Tibial artery (tissue), 4 donors: ENCODE data around the gene CNTN6.

Source experiments
- DNase-seq, 2 donors: peaks; one replicate each; pipeline ENCODE4 v3.0.0-alpha.2; 2019
- H3K27ac ChIP-seq, 2 donors: fragments of 200-600 bp; sonication (generic) in 1 of 2; 1 replicate in 1 of 2; 2 replicates in 1 of 2; pipeline ENCODE4 v1.5.1; 2018 to 2019; ENCODE audit warnings: mild to moderate bottlenecking in 1 of 2
- H3K27me3 ChIP-seq, 2 donors: fragments of 200-600 bp; sonication (generic) in 1 of 2; one replicate each; pipeline versions ENCODE4 v1.5.1 to v1.6.0; 2016 to 2019
- H3K36me3 ChIP-seq, 3 donors: fragments of 200-600 bp; sonication (generic) in 2 of 3; one replicate each; pipeline ENCODE4 v1.5.1; 2016 to 2019; ENCODE audit warnings: mild to moderate bottlenecking in 2 of 3
- H3K4me1 ChIP-seq, 4 donors: fragments of 200-600 bp; sonication (generic) in 2 of 4; 1 replicate in 3 of 4; 2 replicates in 1 of 4; pipeline ENCODE4 v1.5.1; 2016 to 2019
- H3K4me3 ChIP-seq, 2 donors: fragments of 200-600 bp; sonication (generic) in 1 of 2; 1 replicate in 1 of 2; 2 replicates in 1 of 2; pipeline ENCODE4 v1.5.1; 2018 to 2019; ENCODE audit warnings: mild to moderate bottlenecking in 2 of 2
- H3K9me3 ChIP-seq, 3 donors: fragments of 200-600 bp; sonication (generic) in 1 of 3; one replicate each; pipeline ENCODE4 v1.5.1; 2016 to 2019
- intact Hi-C: fragments of 100-400 bp; cut with DNase I; formaldehyde crosslinking; loops from one replicate; pipeline ENCODE4 v1.15.0; 2023; ENCODE audit warnings: low total_unique reads
- TF ChIP-seq, protein P1 (sequence below), 2 experiments: fragments of 200-600 bp in 1 of 2; fragments of 450-650 bp in 1 of 2; IDR thresholded peaks; one replicate each; pipeline ENCODE4 v1.5.1; 2017 to 2019; ENCODE audit warnings: antibody characterized with exemption in 2 of 2, mild to moderate bottlenecking in 1 of 2, moderate library complexity in 1 of 2

CNTN6 gene

DNA sequence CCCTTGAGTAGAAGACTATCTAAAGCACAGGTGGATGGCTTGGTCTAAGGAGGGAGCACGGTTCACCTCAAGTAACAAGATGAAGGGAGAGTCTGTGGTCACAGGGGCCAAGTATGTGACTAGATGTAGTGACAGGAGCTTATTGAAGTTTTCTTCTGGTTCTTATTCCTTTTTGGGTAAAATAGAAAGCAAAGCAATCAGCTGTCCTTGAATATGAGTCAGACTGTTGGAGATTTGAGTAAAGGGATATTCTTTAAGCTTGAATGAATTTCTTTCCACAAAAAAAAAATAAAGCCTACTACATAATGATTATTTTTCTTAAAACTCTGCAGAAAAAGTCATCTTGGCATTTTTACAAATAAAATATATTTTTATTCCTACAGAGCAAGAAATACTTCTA is 1.5 kb upstream of the CNTN6 start:
- H3K4me3 ChIP-seq = no peak overlapping the region
- peaks cover 0 to 14% (median 0%) of the 10 kb centered on the region in 4 donors for H3K4me1 ChIP-seq
- no peaks in the 10 kb centered on the region for H3K27me3 ChIP-seq
- no peaks in the 10 kb centered on the region for H3K36me3 ChIP-seq
- H3K27ac ChIP-seq = no peak overlapping the region
- no peaks in the 10 kb centered on the region for H3K9me3 ChIP-seq
- no peak for DNase-seq
- TF ChIP-seq, protein P1, sequence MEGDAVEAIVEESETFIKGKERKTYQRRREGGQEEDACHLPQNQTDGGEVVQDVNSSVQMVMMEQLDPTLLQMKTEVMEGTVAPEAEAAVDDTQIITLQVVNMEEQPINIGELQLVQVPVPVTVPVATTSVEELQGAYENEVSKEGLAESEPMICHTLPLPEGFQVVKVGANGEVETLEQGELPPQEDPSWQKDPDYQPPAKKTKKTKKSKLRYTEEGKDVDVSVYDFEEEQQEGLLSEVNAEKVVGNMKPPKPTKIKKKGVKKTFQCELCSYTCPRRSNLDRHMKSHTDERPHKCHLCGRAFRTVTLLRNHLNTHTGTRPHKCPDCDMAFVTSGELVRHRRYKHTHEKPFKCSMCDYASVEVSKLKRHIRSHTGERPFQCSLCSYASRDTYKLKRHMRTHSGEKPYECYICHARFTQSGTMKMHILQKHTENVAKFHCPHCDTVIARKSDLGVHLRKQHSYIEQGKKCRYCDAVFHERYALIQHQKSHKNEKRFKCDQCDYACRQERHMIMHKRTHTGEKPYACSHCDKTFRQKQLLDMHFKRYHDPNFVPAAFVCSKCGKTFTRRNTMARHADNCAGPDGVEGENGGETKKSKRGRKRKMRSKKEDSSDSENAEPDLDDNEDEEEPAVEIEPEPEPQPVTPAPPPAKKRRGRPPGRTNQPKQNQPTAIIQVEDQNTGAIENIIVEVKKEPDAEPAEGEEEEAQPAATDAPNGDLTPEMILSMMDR (IDR thresholded peaks at IDR 0.05) = no peak
- intact Hi-C loops = no loop called here

DNA sequence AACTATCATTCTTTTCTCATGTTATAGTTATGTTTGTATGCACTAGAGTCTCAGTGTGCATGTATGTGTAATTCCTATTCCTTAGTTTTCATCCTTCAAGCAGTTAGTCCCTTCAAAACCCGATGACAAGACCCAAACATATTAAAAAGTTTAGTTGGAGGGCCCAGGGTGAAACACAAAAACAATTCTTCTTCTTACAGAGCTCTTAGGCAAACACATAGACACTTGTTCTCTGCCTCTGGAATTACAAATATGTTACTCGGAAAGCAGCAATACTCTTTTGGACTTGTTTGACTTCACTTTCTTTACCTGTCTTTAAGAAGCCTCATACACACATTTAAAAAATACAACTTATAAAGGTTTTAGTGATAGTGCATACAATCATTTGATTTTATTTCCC is 763 bp upstream of the CNTN6 start:
- intact Hi-C loops = no loop called here
- TF ChIP-seq, protein P1 (IDR thresholded peaks at IDR 0.05) = no peak
- no peaks in the 10 kb centered on the region for H3K36me3 ChIP-seq
- H3K9me3 ChIP-seq = no peaks in the 10 kb centered on the region
- H3K4me1 ChIP-seq = peaks cover 0 to 13% (median 0%) of the 10 kb centered on the region in 4 donors
- H3K27ac ChIP-seq = no peak overlapping the region
- no peak overlapping the region for H3K4me3 ChIP-seq
- no peaks in the 10 kb centered on the region for H3K27me3 ChIP-seq
- DNase-seq = no peak

DNA sequence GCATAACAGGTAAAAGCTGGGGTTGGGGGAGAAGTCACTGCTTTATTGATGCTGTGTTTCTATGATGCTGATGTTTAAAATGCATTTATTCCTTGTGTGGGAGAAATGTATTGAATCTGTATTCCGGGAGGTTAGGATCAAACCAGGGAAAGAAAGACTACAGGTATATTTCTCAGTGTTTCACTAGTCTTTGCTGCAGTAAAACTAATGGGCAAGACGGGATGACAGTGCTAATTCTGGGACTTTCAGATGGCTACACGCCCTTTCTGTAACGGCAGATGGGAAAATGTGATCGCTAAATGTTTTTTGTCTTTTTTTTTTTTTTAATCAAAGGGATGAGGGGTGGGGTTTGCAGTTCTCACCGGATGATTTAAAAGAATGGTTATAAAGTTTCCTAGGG is 393 bp downstream of the CNTN6 start:
- no peak overlapping the region for H3K27ac ChIP-seq

DNA sequence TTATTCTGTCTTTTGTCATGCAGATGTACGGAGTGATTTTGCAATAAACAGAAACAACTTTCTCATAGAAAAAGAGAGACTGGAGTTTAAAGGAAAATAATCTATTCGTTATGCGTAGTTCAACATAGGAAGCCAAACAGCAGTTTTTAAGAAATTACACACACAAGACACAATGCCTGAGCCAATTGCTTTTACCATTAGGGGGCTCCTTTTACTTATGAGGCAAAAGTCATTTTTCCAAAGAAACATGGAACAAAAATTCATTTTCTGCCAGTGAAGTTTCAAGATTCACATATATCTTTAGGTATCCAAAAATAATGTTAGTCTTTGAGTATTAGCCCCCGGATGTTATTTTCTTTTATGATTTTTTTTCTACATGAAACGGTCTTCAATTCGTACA is 10.7 kb downstream of the CNTN6 start:
- Histone ChIP-seq H3K4me3 (no peak overlapping the region), H3K9me3 (no peaks in the 10 kb centered on the region), H3K27ac (no peak overlapping the region), H3K36me3 (no peaks in the 10 kb centered on the region), H3K4me1 (no peaks in the 10 kb centered on the region), H3K27me3 (no peaks in the 10 kb centered on the region)
- TF ChIP-seq, protein P1 (IDR thresholded peaks at IDR 0.05) = no peak
- intact Hi-C loops = no loop called here
- no peak for DNase-seq

More for the DNA sequence above, 393 bp downstream of the CNTN6 start:
- no peak for DNase-seq
- intact Hi-C loops = no loop called here
- H3K9me3 ChIP-seq = no peaks in the 10 kb centered on the region
- TF ChIP-seq, protein P1 (IDR thresholded peaks at IDR 0.05) = no peak
- no peaks in the 10 kb centered on the region for H3K27me3 ChIP-seq
- H3K4me3 ChIP-seq = no peak overlapping the region
- no peaks in the 10 kb centered on the region for H3K36me3 ChIP-seq
- peaks cover 0 to 7% (median 0%) of the 10 kb centered on the region in 4 donors for H3K4me1 ChIP-seq

DNA sequence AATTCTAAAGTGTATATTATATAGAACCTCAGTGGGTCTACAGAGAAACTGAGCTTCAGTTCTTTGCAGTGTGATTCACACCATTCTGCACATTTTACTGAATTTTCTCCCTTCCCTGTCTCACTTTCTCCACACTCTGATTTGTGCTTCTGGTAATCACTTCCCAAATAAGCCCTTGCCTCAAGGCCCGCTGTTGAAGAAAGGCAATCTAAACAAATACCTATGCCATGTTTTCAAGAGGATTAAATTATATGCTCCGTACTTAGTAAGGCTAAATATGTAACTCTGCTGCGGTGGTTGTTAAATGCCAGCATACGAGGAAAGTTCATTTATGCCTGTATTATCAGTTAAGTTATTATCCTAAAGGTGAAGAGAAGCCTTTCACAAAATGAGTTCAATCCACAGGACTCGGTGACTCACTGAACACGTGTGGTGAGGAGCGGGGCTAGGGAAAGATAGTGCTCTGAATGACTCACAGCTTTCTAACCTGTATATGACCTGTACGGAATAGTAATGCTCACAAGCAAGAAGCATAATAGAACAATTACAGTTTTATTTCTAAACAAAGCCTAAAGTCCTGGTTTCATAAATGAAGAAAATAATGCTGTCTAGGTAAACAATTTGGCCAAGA is 25.1 kb downstream of the CNTN6 start:
- TF ChIP-seq, protein P1 (IDR thresholded peaks at IDR 0.05) = no peak
- intact Hi-C loops = no loop called here
- no peaks in the 10 kb centered on the region for H3K27me3 ChIP-seq
- no peak for DNase-seq
- no peaks in the 10 kb centered on the region for H3K36me3 ChIP-seq
- no peak overlapping the region for H3K27ac ChIP-seq
- no peaks in the 10 kb centered on the region for H3K9me3 ChIP-seq
- no peaks in the 10 kb centered on the region for H3K4me1 ChIP-seq
- H3K4me3 ChIP-seq = no peak overlapping the region

DNA sequence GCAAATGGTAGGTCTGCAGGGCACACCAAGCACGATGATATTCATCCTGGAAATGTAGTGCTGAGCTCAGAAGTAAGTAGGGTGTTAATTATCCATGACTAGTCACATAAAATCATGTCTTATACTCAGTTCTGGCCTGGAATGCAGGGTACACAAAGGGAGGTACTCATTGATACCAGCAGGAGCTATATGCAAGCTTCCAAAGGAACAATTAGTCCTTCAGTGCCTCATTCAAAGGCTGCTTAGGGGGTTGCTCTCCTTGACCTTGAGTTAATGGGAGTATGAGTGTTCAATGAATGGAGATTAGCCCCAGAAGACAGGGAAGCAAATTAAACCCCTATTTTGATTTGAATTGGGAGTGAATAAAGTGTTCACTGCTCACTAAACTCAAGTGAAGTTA is 38.3 kb downstream of the CNTN6 start:
- TF ChIP-seq, protein P1 (IDR thresholded peaks at IDR 0.05) = no peak
- no peak for DNase-seq
- Histone ChIP-seq H3K4me1 (no peaks in the 10 kb centered on the region), H3K4me3 (no peak overlapping the region), H3K27ac (no peak overlapping the region), H3K9me3 (no peaks in the 10 kb centered on the region), H3K27me3 (no peaks in the 10 kb centered on the region), H3K36me3 (no peaks in the 10 kb centered on the region)
- intact Hi-C loops = no loop called here
